Measurements from ENCODE around the gene C15orf39. TPM values are rescaled to one million over a fixed set of nuclear protein-coding genes. Genes with fewer than 3 reads are reported as not detected.

The C15orf39 gene
- total and polyA plus RNA-seq, 2 of the 13 experiments (the other 11 are each of a cell fraction or from before 2014, with no cell fraction given) = 6.2 to 13.5 TPM

- TF ChIP-seq HMGXB3 (CRISPR knock-in tag; IDR thresholded peaks at IDR 0.05; ENCODE audit: borderline replicate concordance) (peak; percentile 94), MBNL3 (CRISPR knock-in tag; conservative IDR thresholded peaks at IDR 0.05) (no peak), SOX6 (IDR thresholded peaks at IDR 0.05) (no peak), SOX6 (CRISPR knock-in tag; IDR thresholded peaks at IDR 0.05) (0 out of 2 replicates have a peak, but pooled peaks have one; percentile 6), ZNF124 (CRISPR knock-in tag; IDR thresholded peaks at IDR 0.05) (no peak), SALL1 (CRISPR knock-in tag; IDR thresholded peaks at IDR 0.05) (peak; percentile 15; the same call in 1 of the 2 replicates), RAD51 (IDR thresholded peaks at IDR 0.05; ENCODE audit: borderline replicate concordance) (no peak), TFDP2 (CRISPR knock-in tag; IDR thresholded peaks at IDR 0.05) (peak; percentile 56; the same call in 1 of the 2 replicates), MTF2 (CRISPR knock-in tag; IDR thresholded peaks at IDR 0.05; ENCODE audit: borderline replicate concordance) (no peak), ZNF607 (CRISPR knock-in tag; IDR thresholded peaks at IDR 0.05; ENCODE audit: borderline replicate concordance) (no peak), ERF (CRISPR knock-in tag; IDR thresholded peaks at IDR 0.05) (0 out of 2 replicates have a peak, but pooled peaks have one; percentile 29), NFAT5 (CRISPR knock-in tag; IDR thresholded peaks at IDR 0.05) (no peak), POLR2G (IDR thresholded peaks at IDR 0.05; ENCODE audit: low read depth, low read length) (peak; percentile 90), ZNF773 (CRISPR knock-in tag; IDR thresholded peaks at IDR 0.05; ENCODE audit: borderline replicate concordance) (0 out of 2 replicates have a peak, but pooled peaks have one; percentile 40), ZGPAT (CRISPR knock-in tag; IDR thresholded peaks at IDR 0.05) (peak; percentile 28; the same call in 1 of the 2 replicates), ZNF772 (CRISPR knock-in tag; IDR thresholded peaks at IDR 0.05) (no peak), ZSCAN12 (CRISPR knock-in tag; IDR thresholded peaks at IDR 0.05) (no peak)
Observed at GRCh38 chr15:75198560-75199356, 2.9 kb upstream of the C15orf39 start (continued).

Measured in HepG2 (cell line).